HEK293 (cell line): ENCODE data around the gene GMEB2.

Experiments
- GLI2 ChIP-seq: fragments of 450-650 bp; formaldehyde crosslinking; IDR thresholded peaks from 2 replicates; pipeline ENCODE4; 2017; ENCODE audit warnings: missing biosample characterization, missing genetic modification characterization, low read depth, borderline replicate concordance
- GLIS1 ChIP-seq: fragments of 450-650 bp; formaldehyde crosslinking; IDR thresholded peaks from 2 replicates; pipeline ENCODE4 v1.5.1; 2016; ENCODE audit warnings: missing biosample characterization, missing genetic modification characterization
- HOXA7 ChIP-seq: sonication (generic); formaldehyde crosslinking; IDR thresholded peaks from 2 replicates; pipeline ENCODE4 v1.8.1; 2022; ENCODE audit warnings: missing genetic modification reagents, borderline replicate concordance
- HOXC10 ChIP-seq: sonication (generic); formaldehyde crosslinking; IDR thresholded peaks from 2 replicates; pipeline ENCODE4 v1.8.1; 2023; ENCODE audit warnings: mild to moderate bottlenecking, missing genetic modification reagents
- HOXD13 ChIP-seq: sonication (generic); formaldehyde crosslinking; IDR thresholded peaks from 2 replicates; pipeline ENCODE4 v1.8.0; 2022; ENCODE audit warnings: missing genetic modification reagents, borderline replicate concordance
- KLF7 ChIP-seq: fragments of 450-650 bp; formaldehyde crosslinking; IDR thresholded peaks from 2 replicates; pipeline ENCODE4 v1.5.1; 2016; ENCODE audit warnings: missing biosample characterization, missing genetic modification characterization, borderline replicate concordance
- OVOL3 ChIP-seq: fragments of 450-650 bp; formaldehyde crosslinking; IDR thresholded peaks from 2 replicates; pipeline ENCODE4 v1.5.1; 2016; ENCODE audit warnings: missing biosample characterization, missing genetic modification characterization
- PBX3 ChIP-seq: sonication (generic); formaldehyde crosslinking; IDR thresholded peaks from 2 replicates; pipeline ENCODE4 v1.8.1; 2022; ENCODE audit warnings: mild to moderate bottlenecking, moderate library complexity, missing genetic modification reagents
- SCRT1 ChIP-seq: fragments of 450-650 bp; formaldehyde crosslinking; IDR thresholded peaks from 2 replicates; pipeline ENCODE4 v1.5.1; 2016; ENCODE audit warnings: missing biosample characterization, missing genetic modification characterization, borderline replicate concordance
- SP2 ChIP-seq: fragments of 450-650 bp; formaldehyde crosslinking; IDR thresholded peaks from 2 replicates; pipeline ENCODE4 v1.5.1; 2016; ENCODE audit warnings: missing biosample characterization, missing genetic modification characterization
- ZBTB20 ChIP-seq: fragments of 450-650 bp; formaldehyde crosslinking; IDR thresholded peaks from 2 replicates; pipeline ENCODE4 v1.5.1; 2016; ENCODE audit warnings: missing biosample characterization, missing genetic modification characterization
- ZBTB6 ChIP-seq: fragments of 450-650 bp; formaldehyde crosslinking; IDR thresholded peaks from 2 replicates; pipeline ENCODE4 v1.5.1; 2017; ENCODE audit warnings: missing biosample characterization, missing genetic modification characterization
- ZEB2 ChIP-seq: fragments of 450-650 bp; formaldehyde crosslinking; IDR thresholded peaks from 2 replicates; pipeline ENCODE4 v1.5.1; 2016; ENCODE audit warnings: missing biosample characterization, missing genetic modification characterization
- ZFP69B ChIP-seq: fragments of 450-650 bp; formaldehyde crosslinking; IDR thresholded peaks from 2 replicates; pipeline ENCODE4 v1.5.1; 2016; ENCODE audit warnings: missing biosample characterization, missing genetic modification characterization
- ZNF121 ChIP-seq: fragments of 450-650 bp; formaldehyde crosslinking; IDR thresholded peaks from 2 replicates; pipeline ENCODE4 v1.5.1; 2016; ENCODE audit warnings: missing biosample characterization, missing genetic modification characterization
- ZNF133 ChIP-seq: fragments of 450-650 bp; formaldehyde crosslinking; IDR thresholded peaks from 2 replicates; pipeline ENCODE4 v1.5.1; 2016; ENCODE audit warnings: missing biosample characterization, missing genetic modification characterization
- ZNF169 ChIP-seq: fragments of 450-650 bp; formaldehyde crosslinking; IDR thresholded peaks from 2 replicates; pipeline ENCODE4 v1.5.1; 2016; ENCODE audit warnings: missing biosample characterization, missing genetic modification characterization
- ZNF26 ChIP-seq: fragments of 450-650 bp; formaldehyde crosslinking; IDR thresholded peaks from 2 replicates; pipeline ENCODE4 v1.5.1; 2016; ENCODE audit warnings: missing biosample characterization, missing genetic modification characterization
- ZNF354C ChIP-seq: fragments of 450-650 bp; formaldehyde crosslinking; IDR thresholded peaks from 2 replicates; pipeline ENCODE4 v1.5.1; 2016; ENCODE audit warnings: missing biosample characterization, missing genetic modification characterization, low read depth, borderline replicate concordance
- ZNF366 ChIP-seq: fragments of 450-650 bp; formaldehyde crosslinking; conservative IDR thresholded peaks from 2 replicates; pipeline ENCODE4 v1.5.1; 2016; ENCODE audit warnings: missing biosample characterization, missing genetic modification characterization
- ZNF501 ChIP-seq: fragments of 450-650 bp; formaldehyde crosslinking; IDR thresholded peaks from 2 replicates; pipeline ENCODE4 v1.5.1; 2016; ENCODE audit warnings: missing biosample characterization, missing genetic modification characterization
- ZNF518A ChIP-seq: fragments of 450-650 bp; formaldehyde crosslinking; conservative IDR thresholded peaks from 2 replicates; pipeline ENCODE4 v1.5.1; 2016; ENCODE audit warnings: low read depth, missing biosample characterization, missing genetic modification characterization
- ZNF529 ChIP-seq: fragments of 450-650 bp; formaldehyde crosslinking; IDR thresholded peaks from 2 replicates; pipeline ENCODE4 v1.5.1; 2017; ENCODE audit warnings: missing genetic modification characterization, missing biosample characterization; ENCODE audit not compliant: insufficient replicate concordance
- ZNF580 ChIP-seq: fragments of 450-650 bp; formaldehyde crosslinking; IDR thresholded peaks from 2 replicates; pipeline ENCODE4 v1.5.1; 2016; ENCODE audit warnings: missing biosample characterization, missing genetic modification characterization
- ZNF600 ChIP-seq: fragments of 450-650 bp; formaldehyde crosslinking; IDR thresholded peaks from 2 replicates; pipeline ENCODE4 v1.5.1; 2016; ENCODE audit warnings: missing biosample characterization, missing genetic modification characterization
- ZNF621 ChIP-seq: fragments of 450-650 bp; formaldehyde crosslinking; IDR thresholded peaks from 2 replicates; pipeline ENCODE4 v1.5.1; 2017; ENCODE audit warnings: missing biosample characterization, missing genetic modification characterization
- ZNF626 ChIP-seq: fragments of 450-650 bp; sonication (Bioruptor Pico); formaldehyde crosslinking; IDR thresholded peaks from 2 replicates; pipeline ENCODE4 v1.5.1; 2018; ENCODE audit warnings: missing biosample characterization, missing genetic modification characterization, inconsistent platforms
- ZNF707 ChIP-seq: fragments of 450-650 bp; formaldehyde crosslinking; IDR thresholded peaks from 2 replicates; pipeline ENCODE4 v1.5.1; 2016; ENCODE audit warnings: missing biosample characterization, missing genetic modification characterization
- ZNF792 ChIP-seq: fragments of 450-650 bp; formaldehyde crosslinking; IDR thresholded peaks from 2 replicates; pipeline ENCODE4 v1.5.1; 2016; ENCODE audit warnings: missing biosample characterization, missing genetic modification characterization
- ZSCAN18 ChIP-seq: fragments of 450-650 bp; formaldehyde crosslinking; IDR thresholded peaks from 2 replicates; pipeline ENCODE4 v1.5.1; 2016; ENCODE audit warnings: missing biosample characterization, missing genetic modification characterization
- ZSCAN23 ChIP-seq: fragments of 450-650 bp; formaldehyde crosslinking; IDR thresholded peaks from 2 replicates; pipeline ENCODE4 v1.5.1; 2016; ENCODE audit warnings: missing biosample characterization, missing genetic modification characterization

The GMEB2 gene

GRCh38 chr20:63552481-63553249, 74.2 kb downstream of the GMEB2 start (continued):
- TF ChIP-seq ZSCAN18 (tag by site-specific recombination) (no peak), HOXA7 (CRISPR knock-in tag) (no peak), ZNF354C (tag by site-specific recombination) (no peak), SCRT1 (tag by site-specific recombination) (no peak), OVOL3 (no peak), ZEB2 (tag by site-specific recombination) (0 out of 2 replicates have a peak, but pooled peaks have one; percentile 53), PBX3 (no peak), ZBTB20 (tag by site-specific recombination) (no peak), ZNF133 (tag by site-specific recombination) (no peak), GLIS1 (peak; percentile 83), ZNF366 (tag by site-specific recombination) (no peak), ZNF707 (tag by site-specific recombination) (no peak), ZNF518A (tag by site-specific recombination) (no peak), ZNF621 (tag by site-specific recombination) (no peak), ZFP69B (peak; percentile 38; the same call in 1 of the 2 replicates), ZNF580 (tag by site-specific recombination) (no peak), ZNF501 (no peak), ZNF169 (no peak), ZNF26 (tag by site-specific recombination) (no peak), ZNF121 (tag by site-specific recombination) (no peak), GLI2 (tag by site-specific recombination) (no peak), SP2 (peak; percentile 3; the same call in 1 of the 2 replicates), ZSCAN23 (no peak), HOXD13 (CRISPR knock-in tag) (no peak), ZBTB6 (tag by site-specific recombination) (no peak), KLF7 (tag by site-specific recombination) (no peak), ZNF600 (tag by site-specific recombination) (no peak), ZNF792 (tag by site-specific recombination) (no peak), HOXC10 (CRISPR knock-in tag) (no peak), ZNF529 (tag by site-specific recombination) (no peak), ZNF626 (tag by site-specific recombination) (no peak)
